ENCODE data around the gene TIFAB.

The TIFAB gene

GRCh38 chr5:135442431-135443160 is 9.6 kb downstream of the TIFAB start:
- no peak for DNase-seq (ENCODE audit: low read depth)

GRCh38 chr5:135441919-135442318 is 10.2 kb downstream of the TIFAB start:
- no peak for DNase-seq (ENCODE audit: low read depth)

GRCh38 chr5:135441350-135441831 is 10.8 kb downstream of the TIFAB start:
- no peak for DNase-seq (ENCODE audit: low read depth)

- DNase-seq (ENCODE audit: low read depth), result no peak
Measured at GRCh38 chr5:135440916-135441315, 11.2 kb downstream of the TIFAB start.

GRCh38 chr5:135439231-135440205 is 12.6 kb downstream of the TIFAB start:
- no peak for DNase-seq (ENCODE audit: low read depth)

GRCh38 chr5:135438636-135439221 is 13.4 kb downstream of the TIFAB start:
- no peak for DNase-seq (ENCODE audit: low read depth)

GRCh38 chr5:135437796-135438560 is 14.2 kb downstream of the TIFAB start:
- DNase-seq (ENCODE audit: low read depth), result no peak

GRCh38 chr5:135437422-135437795 is 14.7 kb downstream of the TIFAB start:
- no peak for DNase-seq (ENCODE audit: low read depth)

GRCh38 chr5:135436951-135437418 is 15.2 kb downstream of the TIFAB start:
- DNase-seq (ENCODE audit: low read depth), result no peak

GRCh38 chr5:135435467-135436330 is 16.5 kb downstream of the TIFAB start:
- DNase-seq (ENCODE audit: low read depth), result no peak

- DNase-seq (ENCODE audit: low read depth), result no peak
Measured at GRCh38 chr5:135434591-135435466, 17.3 kb downstream of the TIFAB start.

- no peak for DNase-seq (ENCODE audit: low read depth)
Measured at GRCh38 chr5:135433681-135434426, 18.3 kb downstream of the TIFAB start.

- DNase-seq (ENCODE audit: low read depth), result no peak
Measured at GRCh38 chr5:135432113-135432512, 20.0 kb downstream of the TIFAB start.

- no peak for DNase-seq (ENCODE audit: low read depth)
Measured at GRCh38 chr5:135430135-135430437, 22.1 kb downstream of the TIFAB start.

GRCh38 chr5:135429301-135430134 is 22.6 kb downstream of the TIFAB start:
- DNase-seq (ENCODE audit: low read depth), result no peak

- no peak for DNase-seq (ENCODE audit: low read depth)
Measured at GRCh38 chr5:135428586-135428985, 23.6 kb downstream of the TIFAB start.

GRCh38 chr5:135426102-135427082 is 25.8 kb downstream of the TIFAB start:
- peak; percentile 9 for DNase-seq (ENCODE audit: low read depth)

Measured in activated gamma-delta T cell treated with anti-CD3 and anti-CD28 coated beads, Interleukin-2, amount 50 U/mL, for 16 hours (primary cell).